SH-SY5Y (cell line): ENCODE measurements around the gene SLC6A13.

ENCODE experiments used
- GATA2 ChIP-seq: IDR thresholded peaks from 2 replicates; pipeline ENCODE4 v1.6.1; 2011; ENCODE audit warnings: mild to moderate bottlenecking, low read depth, low read length
- GATA3 ChIP-seq: IDR thresholded peaks from 2 replicates; pipeline ENCODE4 v1.6.1; 2011; ENCODE audit warnings: low read depth, mild to moderate bottlenecking, low read length, moderate library complexity

Gene SLC6A13

DNA sequence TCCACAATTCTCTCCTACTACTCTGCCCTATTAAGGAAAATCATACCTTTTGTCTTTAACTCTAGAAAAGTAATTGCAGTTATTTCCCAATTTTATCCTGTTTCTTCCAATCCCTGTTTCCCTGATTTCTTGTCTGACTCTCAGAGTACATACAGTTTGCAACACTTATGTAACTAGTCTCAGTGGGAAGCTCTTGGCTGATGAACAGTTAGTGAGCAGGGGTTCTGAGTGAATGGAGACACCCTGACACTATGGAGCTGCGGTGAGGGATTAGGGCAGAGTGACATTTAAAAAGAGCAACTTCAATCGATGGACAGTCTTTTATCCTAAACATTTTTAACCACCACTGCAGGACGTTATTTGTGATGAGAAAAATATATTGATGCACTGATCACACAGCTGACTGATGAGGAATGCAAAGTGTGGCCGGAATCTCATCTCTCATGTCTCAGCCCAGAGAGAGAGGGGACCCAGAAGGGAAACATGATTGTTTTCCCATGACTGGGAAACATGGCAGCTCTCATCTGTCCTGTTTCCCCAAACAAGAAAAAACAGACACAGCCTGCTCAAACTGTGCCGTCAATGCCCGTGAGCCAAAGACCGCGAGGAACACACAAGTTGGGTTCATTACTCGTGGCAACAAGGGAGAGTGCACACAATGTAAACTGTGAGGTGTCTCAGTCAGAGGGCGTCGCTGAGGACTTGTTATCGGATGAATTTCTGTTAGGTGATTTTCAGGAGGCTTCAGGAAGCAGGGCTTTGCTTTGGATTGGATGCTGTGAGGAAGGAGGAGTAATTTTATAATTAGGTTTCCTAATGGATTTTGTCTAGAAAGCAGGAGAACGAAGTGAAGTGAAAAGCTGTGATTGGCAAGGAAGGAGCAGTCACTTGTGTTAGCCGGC is 5.2 kb upstream of the SLC6A13 start:
- TF ChIP-seq GATA3: no peak
- TF ChIP-seq GATA2: no peak

DNA sequence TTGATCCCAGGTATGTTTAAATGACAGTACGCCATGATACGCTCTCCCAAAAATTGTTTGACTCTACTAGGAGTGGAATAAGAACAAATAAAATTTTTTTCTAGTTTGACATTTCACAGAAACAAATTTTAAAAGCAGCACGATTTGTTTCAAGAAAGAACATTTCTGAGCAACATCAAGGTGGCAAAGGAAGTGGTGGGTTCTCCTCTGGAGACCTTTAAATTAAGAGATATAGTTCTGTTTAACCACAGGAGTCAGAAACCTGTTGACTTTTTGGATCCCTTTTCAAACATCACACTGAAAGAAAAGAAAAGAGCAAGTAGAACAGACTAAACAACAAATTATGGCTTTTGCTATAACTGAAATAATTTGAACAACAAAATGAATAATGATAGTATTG is 2.5 kb upstream of the SLC6A13 start:
- TF ChIP-seq GATA2: no peak

DNA sequence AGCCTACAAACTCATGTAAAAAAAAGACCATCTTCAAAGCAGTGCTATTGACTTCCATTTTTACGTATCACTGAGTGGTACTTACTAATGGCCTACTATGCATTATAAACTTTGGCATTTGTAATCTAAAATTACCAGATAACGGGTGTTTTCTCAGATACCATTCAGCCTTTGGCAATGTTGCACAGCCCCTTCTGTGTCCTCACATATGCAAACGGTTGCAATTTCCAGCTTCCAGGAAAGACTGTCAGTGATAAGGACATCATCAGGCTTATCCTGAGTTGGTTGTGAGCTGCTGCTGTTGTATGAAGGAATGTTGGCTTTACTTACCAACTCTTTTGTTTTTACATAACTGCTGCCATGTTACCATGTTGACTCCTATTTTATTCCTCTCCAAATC is 1.6 kb upstream of the SLC6A13 start:
- no peak for TF ChIP-seq GATA2
- TF ChIP-seq GATA3: no peak

DNA sequence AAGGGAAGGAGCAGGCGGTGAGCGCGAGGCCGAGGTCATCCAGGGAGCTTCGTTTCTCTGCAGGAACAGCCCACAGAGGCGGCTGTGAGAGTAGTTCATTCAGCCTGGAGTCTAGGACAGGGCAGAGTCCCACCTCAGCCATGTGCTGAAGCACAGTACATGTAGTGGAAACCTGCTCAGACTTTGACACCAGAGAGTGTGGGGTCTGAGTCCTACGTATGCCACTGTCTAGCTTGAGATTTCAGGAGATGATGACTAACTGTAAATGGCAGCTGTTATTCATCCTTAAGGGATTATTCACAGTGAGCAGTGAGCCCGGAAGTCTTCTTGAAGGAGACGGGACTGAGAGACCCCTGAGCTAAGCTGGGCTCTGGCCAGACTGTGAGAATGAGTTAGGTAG is 938 bp upstream of the SLC6A13 start:
- TF ChIP-seq GATA2: no peak
- no peak for TF ChIP-seq GATA3

DNA sequence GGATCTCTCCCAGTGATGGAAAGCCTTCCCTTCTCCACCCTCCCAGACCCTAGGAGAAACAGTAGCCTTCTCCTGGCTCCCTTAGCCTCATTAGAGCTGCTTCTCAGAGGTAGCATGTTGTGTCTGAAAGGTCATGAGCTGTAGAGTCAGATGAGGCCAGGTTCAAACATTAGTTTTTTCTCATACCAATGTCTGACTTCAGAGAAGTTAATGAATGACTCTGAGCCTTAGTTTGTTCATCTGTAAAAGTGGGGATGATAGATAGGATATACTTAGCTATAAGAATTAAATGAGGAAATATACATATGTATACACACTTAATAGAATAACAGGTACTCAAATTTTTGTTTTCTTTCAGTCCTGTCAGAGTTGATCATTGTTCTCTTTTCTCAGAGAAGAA is 523 bp downstream of the SLC6A13 start:
- TF ChIP-seq GATA3 (no peak), GATA2 (no peak)

DNA sequence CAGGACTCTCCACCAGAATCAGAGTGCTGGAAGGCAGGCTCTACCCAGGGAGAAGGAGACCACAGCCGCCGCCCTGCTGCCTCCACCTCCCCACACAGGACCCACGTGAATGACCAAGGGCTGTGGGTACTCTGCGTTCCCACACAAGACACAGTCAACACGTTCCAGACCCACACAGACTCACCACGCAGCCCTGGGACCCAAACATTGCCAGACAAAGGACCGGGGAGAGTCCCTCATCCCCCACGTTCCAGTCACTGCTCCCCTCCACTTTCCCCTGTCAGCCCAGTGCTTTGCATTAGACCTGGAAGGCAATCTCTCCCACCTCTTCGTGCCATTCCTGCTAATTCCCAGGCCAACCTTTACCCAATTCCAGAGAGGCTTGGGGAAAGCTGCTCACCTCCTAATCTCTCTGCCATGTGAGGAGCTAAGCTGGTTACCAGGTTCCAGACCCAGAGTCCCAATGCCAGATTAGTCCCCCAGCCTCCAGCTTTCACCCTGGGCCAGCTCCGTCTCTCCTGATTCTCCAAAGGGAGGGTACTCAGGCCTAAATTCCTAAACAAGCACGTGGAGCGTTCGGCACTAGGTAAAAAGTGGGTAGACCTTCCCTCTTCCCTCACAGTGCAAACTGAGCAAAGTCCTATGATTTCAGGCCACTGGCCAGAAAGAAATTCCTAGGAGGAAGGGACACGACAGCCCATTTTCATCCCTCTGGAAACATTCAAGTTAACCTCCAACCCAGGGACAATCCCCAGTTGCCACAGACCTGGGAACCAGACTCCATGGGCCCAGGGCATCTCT is 4.9 kb downstream of the SLC6A13 start:
- TF ChIP-seq GATA2 (no peak), GATA3 (no peak)

DNA sequence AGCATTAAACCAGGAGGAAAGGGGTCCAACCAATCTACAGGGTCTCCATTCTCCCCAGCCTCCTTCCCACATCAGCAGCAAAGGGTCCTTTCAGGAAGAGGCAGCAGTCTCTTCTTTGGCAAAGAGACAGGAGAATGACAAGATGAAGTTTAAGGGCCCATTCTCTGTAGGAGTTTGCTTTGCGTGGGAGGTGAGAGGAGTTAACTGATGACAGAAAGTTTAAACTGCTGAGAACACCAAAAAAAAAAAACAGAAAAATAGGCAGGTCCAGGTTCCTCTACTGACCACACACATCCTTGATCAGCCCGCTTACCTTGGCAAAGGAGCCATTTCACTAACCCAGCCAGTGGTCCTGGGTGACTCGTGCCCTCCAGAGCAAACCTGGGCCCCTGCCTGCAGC is 5.7 kb downstream of the SLC6A13 start:
- TF ChIP-seq GATA2 (no peak), GATA3 (no peak)

DNA sequence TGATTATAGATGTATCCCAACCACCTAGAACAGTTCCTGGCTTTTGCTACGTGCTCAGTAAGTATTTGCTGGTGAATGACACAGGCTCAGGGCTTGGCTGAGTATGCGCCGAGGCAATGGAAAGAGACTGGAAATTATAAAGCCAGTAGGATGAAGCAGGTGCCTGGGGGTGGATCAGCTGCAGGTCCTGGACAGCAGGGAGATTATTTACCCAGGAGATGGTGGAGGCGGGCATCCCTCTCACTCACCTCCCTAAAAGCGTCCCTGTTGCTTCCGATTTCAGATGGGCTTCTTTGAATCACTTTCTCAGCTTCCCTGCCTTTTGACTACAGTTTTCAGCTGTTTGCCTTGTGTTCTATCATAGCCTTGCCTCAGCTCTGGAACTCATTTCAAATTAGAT is 6.4 kb downstream of the SLC6A13 start:
- no peak for TF ChIP-seq GATA2
- no peak for TF ChIP-seq GATA3

DNA sequence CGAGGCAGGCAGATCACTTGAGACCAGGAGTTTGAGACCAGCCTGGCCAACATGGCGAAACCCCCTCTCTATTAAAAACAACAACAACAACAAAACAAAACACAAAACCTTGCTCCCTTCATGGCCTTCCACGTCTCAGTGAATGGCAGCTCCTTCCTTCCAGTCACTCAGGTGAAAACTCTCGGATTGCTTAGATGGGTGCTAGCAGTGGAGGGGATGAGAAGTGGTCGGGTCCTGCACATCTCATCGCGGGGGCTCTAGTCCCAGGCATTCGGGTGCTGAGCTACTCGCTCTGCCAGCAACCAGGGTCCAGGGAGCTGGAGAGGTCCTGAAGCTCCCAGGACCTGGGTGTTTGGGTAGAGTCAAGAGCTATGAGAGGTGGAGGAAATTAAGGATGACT is 7.7 kb downstream of the SLC6A13 start:
- TF ChIP-seq GATA3: no peak
- no peak for TF ChIP-seq GATA2

DNA sequence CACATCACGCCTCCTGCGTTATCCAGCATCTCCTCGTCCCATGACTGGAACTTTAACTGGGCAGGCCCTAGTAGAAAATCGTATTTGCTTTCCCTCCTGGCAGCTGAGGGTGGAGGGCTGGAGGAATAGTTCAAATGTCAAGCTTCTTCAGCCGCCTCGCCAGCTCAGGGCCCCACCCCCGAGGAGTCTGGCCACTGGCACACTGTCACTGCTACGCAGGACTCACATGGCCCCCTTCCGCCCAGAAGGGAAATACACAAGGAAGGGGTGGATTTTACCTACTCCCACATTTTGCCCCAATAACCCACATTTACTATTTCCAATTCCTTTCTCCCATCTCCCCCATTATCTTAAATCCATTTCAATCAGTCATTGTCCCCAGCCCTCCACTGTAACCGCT is 8.6 kb downstream of the SLC6A13 start:
- TF ChIP-seq GATA2 (no peak), GATA3 (no peak)

DNA sequence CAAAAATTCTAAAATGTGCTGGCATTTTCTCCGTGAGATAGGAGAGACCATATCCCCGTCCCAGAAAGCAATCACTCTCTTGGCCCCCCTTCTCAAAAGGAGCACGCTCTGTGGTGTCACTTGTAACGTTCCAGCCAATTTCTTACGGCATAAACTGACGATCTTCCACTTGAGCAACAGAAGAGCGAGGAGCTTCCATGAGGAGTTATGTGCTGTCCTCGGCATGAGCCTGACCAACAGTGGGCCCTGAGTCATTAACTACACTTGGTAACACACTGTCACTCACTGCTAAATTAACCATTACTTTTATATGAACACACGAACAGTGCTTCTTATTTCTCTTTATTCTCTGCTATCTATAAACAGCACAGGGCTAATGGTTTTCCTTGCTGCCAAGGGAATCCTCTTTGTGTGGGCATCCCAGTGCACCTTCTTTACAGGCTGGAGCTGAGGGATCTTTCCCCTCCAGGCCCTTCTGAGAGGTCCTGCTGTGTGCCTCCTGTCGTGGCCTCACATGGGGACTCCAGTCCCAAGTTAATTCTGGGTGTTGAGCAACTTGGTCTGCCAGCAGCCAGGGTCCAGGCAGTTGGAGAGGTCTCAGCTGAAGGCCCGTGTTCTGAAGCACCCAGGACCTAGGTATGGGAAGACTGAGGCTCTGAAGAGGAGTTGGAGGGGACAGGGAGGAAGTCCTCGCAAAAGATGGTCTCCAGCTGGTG is 9.4 kb downstream of the SLC6A13 start:
- TF ChIP-seq GATA3: no peak
- TF ChIP-seq GATA2: no peak

DNA sequence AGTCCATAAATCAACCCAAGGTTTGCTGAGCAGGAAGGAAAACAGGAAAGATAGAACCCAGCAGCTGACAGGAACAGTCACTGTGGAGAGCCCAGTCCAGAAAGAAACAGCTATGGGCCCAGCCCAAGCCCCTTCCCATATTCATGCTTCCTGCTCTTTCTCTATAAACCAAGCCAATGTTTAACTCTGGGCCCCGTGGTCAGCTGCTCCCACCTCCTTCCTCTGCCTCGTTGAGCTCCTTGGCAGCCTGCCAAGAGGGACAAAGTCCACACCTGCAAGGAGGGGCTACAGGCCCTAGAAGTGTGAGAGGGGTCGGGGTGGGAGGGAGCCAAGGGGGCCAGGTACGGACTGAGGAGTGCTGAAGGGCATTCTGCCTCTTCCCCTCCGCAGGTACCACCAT is 10.0 kb downstream of the SLC6A13 start:
- TF ChIP-seq GATA2 (no peak), GATA3 (no peak)

DNA sequence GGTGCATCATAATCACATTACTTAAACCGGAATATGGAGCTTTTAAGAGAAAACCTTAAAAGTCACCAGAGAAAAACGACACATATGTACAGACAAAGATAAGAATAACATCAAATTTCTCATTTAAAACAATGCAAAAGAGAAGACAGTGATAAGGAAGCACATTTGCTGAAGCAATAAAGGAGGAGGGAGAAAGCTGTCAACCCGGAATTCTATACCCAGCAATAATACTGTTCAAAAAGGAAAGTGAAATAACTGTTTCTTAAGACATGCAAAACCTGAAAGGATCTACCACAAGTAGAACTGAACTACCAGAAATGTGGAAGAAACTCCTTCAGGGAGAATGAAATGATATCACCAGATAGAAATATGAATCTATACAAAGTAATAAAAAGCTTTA is 15.4 kb downstream of the SLC6A13 start:
- TF ChIP-seq GATA3 (no peak), GATA2 (no peak)

DNA sequence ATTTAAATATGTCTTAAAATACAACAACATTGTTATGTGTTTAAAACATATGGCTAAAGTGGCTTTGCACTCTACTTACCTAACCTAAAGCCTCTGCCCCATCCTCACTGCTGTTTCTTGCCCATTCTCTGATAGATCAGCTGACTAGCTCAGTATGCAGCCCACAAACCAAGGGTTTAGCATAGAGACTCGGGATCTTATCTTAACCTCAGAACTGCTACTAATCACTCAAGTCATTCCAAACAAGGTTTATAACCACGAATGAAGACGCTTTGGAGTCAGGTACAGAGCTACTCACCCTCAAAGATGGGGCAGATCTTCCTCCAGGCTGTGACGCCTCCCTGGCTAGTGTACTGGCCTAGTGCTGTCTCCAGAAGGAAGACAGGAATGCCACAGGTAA is 19.3 kb downstream of the SLC6A13 start:
- no peak for TF ChIP-seq GATA3
- TF ChIP-seq GATA2: no peak

DNA sequence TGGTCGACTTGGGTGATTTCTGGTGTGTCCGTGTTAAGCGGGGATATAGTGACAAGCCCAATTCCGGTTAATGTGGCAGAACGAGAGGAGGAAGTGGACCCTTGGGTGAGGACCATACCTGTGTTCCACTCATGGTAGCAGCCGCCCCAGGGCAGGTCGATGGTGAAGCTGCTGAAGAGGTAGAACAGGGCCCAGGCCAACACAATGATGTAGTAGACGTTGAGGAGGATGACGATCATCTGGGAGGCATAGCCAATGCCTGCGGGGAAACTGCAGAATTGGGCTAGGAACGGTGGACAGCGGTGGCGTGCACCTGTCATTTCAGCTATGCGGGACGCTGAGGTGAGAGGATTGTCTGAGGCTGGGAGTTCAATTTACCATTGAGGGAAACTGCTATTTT is 20.1 kb downstream of the SLC6A13 start:
- TF ChIP-seq GATA2 (no peak), GATA3 (no peak)
